Activated CD4-positive, alpha-beta memory T cell treated with anti-CD3 and anti-CD28 coated beads, Interleukin-2, amount 10 ng/mL, durations not matched to agents 7 days and 5 days (primary cell): ENCODE measurements around the gene TMCC2. TPM values are rescaled to one million over a fixed set of nuclear protein-coding genes. Genes with fewer than 3 reads are reported as not detected.
"Not testable (repeated sequence)": the region's sequence is repeated elsewhere in the genome, so short reads cannot be mapped to it uniquely, and the experiment has no call there.

Experiments
- CTCF ChIA-PET: fragments of 350-600 bp; sonication (Branson Sonifier 250); formaldehyde crosslinking; loops from one replicate; lab custom pipeline; 2021; ENCODE audit warnings: antibody characterized with exemption, inconsistent platforms; lab: Charles Lee
- POLR2A ChIA-PET: fragments of 350-600 bp; sonication (Branson Sonifier 250); formaldehyde crosslinking; loops from one replicate; lab custom pipeline; 2021; ENCODE audit warnings: antibody characterized with exemption; lab: Charles Lee
- DNase-seq: peaks from one replicate; pipeline ENCODE4 v3.0.0-alpha.2; 2020
- H3K27ac Mint-ChIP-seq: one replicate; pipeline ENCODE4 v1.8.0; 2021; ENCODE audit warnings: mild to moderate bottlenecking, mixed read lengths
- H3K27me3 Mint-ChIP-seq: one replicate; pipeline ENCODE4 v1.8.0; 2021; ENCODE audit warnings: mixed read lengths
- H3K36me3 Mint-ChIP-seq: one replicate; pipeline ENCODE4 v1.8.0; 2021; ENCODE audit warnings: low read depth, mixed read lengths
- H3K4me1 Mint-ChIP-seq: one replicate; pipeline ENCODE4 v1.8.0; 2021; ENCODE audit warnings: mixed read lengths
- H3K4me3 Mint-ChIP-seq: one replicate; pipeline ENCODE4 v1.8.0; 2021; ENCODE audit warnings: mild to moderate bottlenecking, mixed read lengths
- H3K9me3 Mint-ChIP-seq: one replicate; pipeline ENCODE4 v1.8.0; 2021; ENCODE audit warnings: mixed read lengths
- total RNA-seq, 2 experiments: library from RNA; stranded (reverse); gene quantifications; one replicate each; pipeline ENCODE4 v1.2.3, GENCODE V29; 2021

Gene TMCC2
- total RNA-seq, 2 experiments from 2014 or later, result 1.8 TPM

DNA sequence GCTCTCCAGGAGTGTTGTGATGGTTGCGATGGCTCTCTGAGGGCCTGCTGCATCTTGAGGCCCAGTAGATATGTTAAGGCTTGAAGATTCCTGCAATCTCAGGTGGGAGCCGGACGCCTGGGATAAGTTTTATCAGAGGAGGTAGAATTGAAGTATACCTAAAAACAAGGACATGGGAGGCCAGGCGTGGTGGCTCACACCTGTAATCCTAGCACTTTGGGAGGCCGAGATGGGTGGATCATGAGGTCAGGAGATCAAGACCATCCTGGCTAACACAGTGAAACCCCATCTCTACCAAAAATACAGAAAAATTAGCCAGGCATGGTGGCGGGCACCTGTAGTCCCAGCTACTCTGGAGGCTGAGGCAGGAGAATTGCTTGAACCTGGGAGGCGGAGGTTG is 6.2 kb downstream of the TMCC2 start:
- Mint-ChIP-seq H3K4me1 (peaks cover 42% of the 10 kb centered on the region), H3K27me3 (peaks cover 14% of the 10 kb centered on the region)
- H3K9me3 Mint-ChIP-seq, H3K4me3 Mint-ChIP-seq, H3K36me3 Mint-ChIP-seq, DNase-seq, H3K27ac Mint-ChIP-seq, CTCF ChIA-PET, POLR2A ChIA-PET: not testable (repeated sequence)

DNA sequence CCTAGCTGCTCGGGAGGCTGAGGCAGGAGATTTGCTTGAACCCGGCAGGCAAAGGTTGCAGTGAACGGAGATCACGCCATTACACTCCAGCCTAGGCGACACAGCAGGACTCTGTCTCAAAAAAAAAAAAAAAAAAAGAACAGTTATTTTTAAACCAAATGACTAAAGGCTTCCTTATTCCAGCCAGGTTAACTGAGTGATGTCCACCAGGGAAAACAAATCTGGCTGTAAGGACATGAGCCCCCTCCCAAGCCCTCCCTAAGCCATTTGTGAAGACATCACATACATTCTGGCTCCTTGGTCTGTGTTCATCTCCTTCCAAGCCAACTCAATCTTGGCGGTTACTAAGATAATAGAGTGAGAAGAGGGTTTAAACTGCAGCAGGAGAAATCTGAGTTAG is 8.2 kb downstream of the TMCC2 start:
- Mint-ChIP-seq H3K27ac (no peak overlapping the region), H3K36me3 (no peaks in the 10 kb centered on the region), H3K4me1 (peaks cover 31% of the 10 kb centered on the region), H3K4me3 (no peak overlapping the region), H3K27me3 (peaks cover 13% of the 10 kb centered on the region), H3K9me3 (no peaks in the 10 kb centered on the region)
- CTCF ChIA-PET, result interaction anchor here (0.9 kb wide), 1 partner anchor 20 kb away, joined by 3 read pairs; no protein-coding TSS in a partner anchor
- no peak for DNase-seq
- POLR2A ChIA-PET, result no interaction called here

GRCh38 chr1:205236526-205236925 is 8.8 kb downstream of the TMCC2 start:
- Mint-ChIP-seq H3K36me3 (no peaks in the 10 kb centered on the region), H3K27ac (no peak overlapping the region), H3K4me1 (peaks cover 28% of the 10 kb centered on the region), H3K9me3 (no peaks in the 10 kb centered on the region), H3K27me3 (peaks cover 13% of the 10 kb centered on the region), H3K4me3 (no peak overlapping the region)
- DNase-seq, result no peak
- ChIA-PET CTCF (interaction anchor here (0.9 kb wide), 1 partner anchor 19 kb away, joined by 3 read pairs; no protein-coding TSS in a partner anchor), POLR2A (no interaction called here)

- no peak for DNase-seq
- Mint-ChIP-seq H3K9me3 (no peaks in the 10 kb centered on the region), H3K4me3 (no peak overlapping the region), H3K27me3 (peaks cover 13% of the 10 kb centered on the region), H3K36me3 (no peaks in the 10 kb centered on the region), H3K27ac (no peak overlapping the region), H3K4me1 (peaks cover 24% of the 10 kb centered on the region)
- POLR2A ChIA-PET, result no interaction called here
- CTCF ChIA-PET, result interaction anchor here (0.9 to 3.5 kb wide), 3 partner anchors 19 to 42 kb away, joined by 3 to 14 read pairs (median 3); no protein-coding TSS in a partner anchor
These were observed 9.3 kb downstream of the TMCC2 start for GRCh38 chr1:205236951-205237475.

DNA sequence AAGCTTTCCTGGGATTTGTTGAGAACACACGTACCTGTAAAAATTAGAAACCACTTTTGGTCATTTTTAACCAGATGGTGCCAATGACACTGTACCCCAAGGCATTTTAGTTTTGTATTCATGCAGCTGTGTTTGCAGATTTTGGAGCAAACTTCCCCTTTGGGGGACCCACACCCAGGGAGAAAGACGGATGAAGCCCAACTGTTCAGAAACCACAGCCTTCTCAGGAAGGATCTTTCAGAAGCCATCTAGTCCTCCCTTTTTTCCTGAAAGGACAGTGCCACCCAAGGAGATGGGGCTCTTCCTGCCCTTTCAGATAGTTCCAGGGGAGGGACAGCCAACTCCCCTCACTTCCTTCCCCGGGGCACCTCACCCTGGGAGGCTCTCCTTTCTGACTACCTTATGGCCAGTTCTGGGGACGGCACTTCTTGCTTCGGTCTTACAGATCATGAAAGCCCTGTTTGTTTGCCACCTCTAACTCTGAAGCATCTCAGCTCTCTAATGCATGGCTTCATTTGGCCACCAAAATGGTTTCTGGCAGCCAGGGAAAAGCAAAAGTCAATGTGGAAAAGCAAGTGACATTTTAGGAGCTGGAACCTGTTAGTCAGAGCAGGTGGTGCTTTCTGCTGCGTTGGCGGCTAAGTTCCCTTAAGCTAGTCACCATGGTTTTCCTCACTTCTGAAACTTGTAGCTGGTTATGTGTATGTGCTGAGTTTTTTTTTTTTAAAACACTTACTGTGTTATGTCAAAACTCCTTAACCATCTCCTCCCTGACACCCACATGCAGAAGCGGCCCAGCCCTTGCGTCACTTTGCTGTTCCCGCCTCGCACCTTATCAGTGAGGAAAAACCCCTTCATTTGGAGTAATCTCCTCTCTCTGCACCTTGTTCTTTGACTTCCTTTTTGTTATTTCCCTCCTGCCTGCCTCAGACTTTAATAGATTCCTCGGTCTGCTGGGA is 10.1 kb downstream of the TMCC2 start:
- ChIA-PET POLR2A (interaction anchor here (1.1 kb wide), 1 partner anchor 8 kb away, joined by 5 read pairs; no protein-coding TSS in a partner anchor), CTCF (interaction anchor here (0.7 to 3.5 kb wide), 5 partner anchors 8 to 116 kb away, joined by 3 to 14 read pairs (median 4); no protein-coding TSS in a partner anchor)
- Mint-ChIP-seq H3K4me3 (no peak overlapping the region), H3K36me3 (no peaks in the 10 kb centered on the region), H3K27me3 (peaks cover 13% of the 10 kb centered on the region), H3K9me3 (no peaks in the 10 kb centered on the region), H3K27ac (no peak overlapping the region), H3K4me1 (peaks cover 20% of the 10 kb centered on the region)
- DNase-seq, result no peak

GRCh38 chr1:205239078-205239477 is 11.3 kb downstream of the TMCC2 start:
- Mint-ChIP-seq H3K4me3 (no peak overlapping the region), H3K27me3 (peaks cover 13% of the 10 kb centered on the region), H3K27ac (no peak overlapping the region), H3K4me1 (peaks cover 13% of the 10 kb centered on the region), H3K36me3 (no peaks in the 10 kb centered on the region), H3K9me3 (no peaks in the 10 kb centered on the region)
- ChIA-PET CTCF (interaction anchor here (1.5 to 3.5 kb wide), 4 partner anchors 9 to 115 kb away, joined by 3 to 14 read pairs (median 6); no protein-coding TSS in a partner anchor), POLR2A (interaction anchor here (1.0 to 1.2 kb wide), 3 partner anchors 9 to 29 kb away, joined by 3 to 5 read pairs (median 3); no protein-coding TSS in a partner anchor)
- DNase-seq, result no peak

DNA sequence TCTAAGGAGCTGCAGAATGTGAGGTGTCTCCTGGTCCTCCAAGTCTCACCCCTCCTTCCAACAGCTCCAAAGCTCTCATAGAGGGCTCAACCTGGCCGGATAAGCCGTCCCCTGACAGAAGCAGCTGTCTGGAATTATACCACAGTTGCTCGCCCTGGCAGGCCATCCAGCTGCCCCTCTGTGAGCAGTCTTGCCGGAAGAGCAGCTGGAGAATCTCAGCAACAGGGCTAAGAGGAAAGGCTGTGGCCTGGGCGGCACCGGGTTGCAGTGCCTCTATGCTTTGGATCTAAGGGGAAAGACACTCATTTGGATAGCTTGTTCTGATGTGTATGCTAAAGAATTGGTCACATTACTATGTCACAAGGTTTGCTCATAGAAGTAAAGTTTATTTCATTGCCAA is 12.4 kb downstream of the TMCC2 start:
- Mint-ChIP-seq H3K9me3 (no peaks in the 10 kb centered on the region), H3K4me3 (no peak overlapping the region), H3K27me3 (peaks cover 13% of the 10 kb centered on the region), H3K36me3 (no peaks in the 10 kb centered on the region), H3K4me1 (peaks cover 13% of the 10 kb centered on the region), H3K27ac (no peak overlapping the region)
- CTCF ChIA-PET, result interaction anchor here (1.1 to 3.5 kb wide), 5 partner anchors 10 to 249 kb away, joined by 3 to 14 read pairs (median 4); no protein-coding TSS in a partner anchor
- no peak for DNase-seq
- POLR2A ChIA-PET, result interaction anchor here (1.0 to 1.2 kb wide), 2 partner anchors 10 to 30 kb away, joined by 3 read pairs; no protein-coding TSS in a partner anchor

DNA sequence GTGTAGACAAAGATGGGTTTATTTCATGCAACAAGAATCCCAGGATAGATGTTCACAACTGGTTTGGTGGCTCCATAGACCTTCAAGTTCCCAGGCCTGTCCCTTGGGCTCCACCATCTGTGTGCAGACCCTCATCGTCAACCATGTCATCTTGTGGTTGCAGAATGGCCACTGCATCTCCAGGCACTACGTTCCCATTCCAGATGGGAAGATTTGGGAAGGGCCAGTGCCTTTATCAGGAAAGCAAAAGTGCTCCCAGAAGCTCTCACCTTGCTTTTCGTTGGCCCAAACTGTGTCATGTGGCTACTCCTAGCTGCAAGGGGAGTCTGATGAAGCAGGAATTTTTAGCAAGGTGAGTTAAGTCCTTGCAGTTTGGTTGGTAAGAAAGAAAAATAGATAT is 12.8 kb downstream of the TMCC2 start:
- POLR2A ChIA-PET, result interaction anchor here (1.2 kb wide), 1 partner anchor 11 kb away, joined by 3 read pairs; no protein-coding TSS in a partner anchor
- CTCF ChIA-PET, result interaction anchor here (1.1 to 3.5 kb wide), 5 partner anchors 11 to 249 kb away, joined by 3 to 14 read pairs (median 4); no protein-coding TSS in a partner anchor
- Mint-ChIP-seq H3K27me3 (peaks cover 13% of the 10 kb centered on the region), H3K9me3 (no peaks in the 10 kb centered on the region), H3K27ac (no peak overlapping the region), H3K4me3 (no peak overlapping the region), H3K4me1 (peaks cover 13% of the 10 kb centered on the region), H3K36me3 (no peaks in the 10 kb centered on the region)
- DNase-seq, result no peak

GRCh38 chr1:205241366-205242030 is 13.8 kb downstream of the TMCC2 start:
- POLR2A ChIA-PET, result no interaction called here
- no peaks in the 10 kb centered on the region for H3K36me3 Mint-ChIP-seq
- CTCF ChIA-PET, result interaction anchor here (0.5 to 2.1 kb wide), 3 partner anchors 12 to 188 kb away, joined by 3 to 7 read pairs (median 3); no protein-coding TSS in a partner anchor

DNA sequence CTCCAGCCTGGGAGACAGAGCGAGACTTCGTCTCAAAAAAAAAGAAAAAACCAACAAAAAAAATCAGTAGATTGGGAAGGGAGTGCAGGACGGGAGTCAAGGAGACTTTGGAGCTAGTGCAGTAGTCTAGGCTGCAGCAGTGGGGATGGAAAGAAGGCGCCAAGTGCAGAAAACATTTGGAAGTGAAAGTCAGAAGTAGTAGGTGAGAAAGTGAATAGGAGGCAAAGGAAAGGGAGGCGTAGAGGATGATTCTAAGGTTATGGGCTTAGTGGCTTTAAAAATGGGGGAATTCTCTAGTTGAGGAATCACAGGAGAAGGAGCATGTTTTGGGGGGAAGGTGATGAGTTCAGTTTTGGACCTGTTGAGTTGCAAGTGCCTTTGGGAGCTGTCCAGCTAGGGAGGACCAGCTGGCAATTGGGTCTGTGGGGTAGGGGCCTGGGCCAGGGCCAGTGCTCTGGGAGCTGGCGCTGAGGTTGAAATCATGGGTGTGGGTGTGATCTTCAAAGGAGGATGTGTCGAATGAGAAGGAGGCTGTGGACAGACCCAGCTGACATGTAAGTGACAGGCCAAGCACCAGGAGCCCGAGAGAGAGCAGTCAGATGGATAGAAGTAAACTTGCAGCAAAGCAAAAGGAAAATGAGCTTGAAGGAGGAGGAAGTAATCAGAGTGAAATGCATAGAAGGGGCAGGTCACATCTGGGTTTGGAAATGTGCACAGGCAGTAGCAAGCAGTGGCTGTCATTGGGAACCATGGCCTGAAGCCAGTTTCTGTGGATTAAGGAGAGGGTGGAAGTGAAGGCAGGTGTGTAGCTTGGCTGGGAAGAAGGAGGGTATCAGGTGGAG is 15.8 kb downstream of the TMCC2 start:
- DNase-seq, result no peak
- Mint-ChIP-seq H3K36me3 (no peaks in the 10 kb centered on the region), H3K27me3 (peaks cover 6% of the 10 kb centered on the region), H3K4me3 (no peak overlapping the region), H3K9me3 (no peaks in the 10 kb centered on the region), H3K27ac (no peak overlapping the region), H3K4me1 (peaks cover 24% of the 10 kb centered on the region)
- ChIA-PET CTCF (interaction anchor here (1.4 to 5.0 kb wide), 3 partner anchors 12 to 30 kb away, joined by 3 to 22 read pairs (median 12); no protein-coding TSS in a partner anchor), POLR2A (no interaction called here)

More at GRCh38 chr1:205241366-205242030, 13.8 kb downstream of the TMCC2 start:
- DNase-seq, result no peak
- Mint-ChIP-seq H3K4me3 (no peak overlapping the region), H3K4me1 (peaks cover 21% of the 10 kb centered on the region), H3K27me3 (peaks cover 18% of the 10 kb centered on the region), H3K27ac (no peak overlapping the region), H3K9me3 (no peaks in the 10 kb centered on the region)

DNA sequence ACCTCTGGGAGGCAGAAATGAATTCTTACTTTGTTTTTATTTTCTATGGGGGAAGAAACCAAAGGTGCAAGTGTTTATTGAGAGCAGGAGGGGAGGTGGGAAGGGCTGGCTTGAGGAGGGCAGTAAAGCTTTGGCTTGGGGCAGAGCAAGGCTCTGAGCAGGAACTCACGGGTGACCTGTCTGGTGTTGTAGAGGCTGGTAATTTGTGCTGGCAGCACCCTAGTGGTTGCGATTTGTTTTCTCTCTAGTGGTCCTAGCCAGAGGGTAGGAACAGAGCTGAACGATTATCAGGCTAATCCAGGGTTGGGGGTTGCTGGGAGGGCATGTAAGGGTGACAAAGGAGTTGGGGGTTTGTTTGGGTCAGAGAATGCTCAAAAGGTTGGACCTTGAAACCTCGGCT is 16.6 kb downstream of the TMCC2 start:
- POLR2A ChIA-PET, result no interaction called here
- H3K27ac Mint-ChIP-seq, result no peak overlapping the region
- no peaks in the 10 kb centered on the region for H3K36me3 Mint-ChIP-seq
- CTCF ChIA-PET, result interaction anchor here (1.4 to 5.0 kb wide), 3 partner anchors 12 to 29 kb away, joined by 3 to 22 read pairs (median 12); no protein-coding TSS in a partner anchor
- H3K27me3 Mint-ChIP-seq, result peaks cover 6% of the 10 kb centered on the region
- H3K4me1 Mint-ChIP-seq, result peaks cover 24% of the 10 kb centered on the region
- H3K9me3 Mint-ChIP-seq, result no peaks in the 10 kb centered on the region
- DNase-seq, result no peak
- H3K4me3 Mint-ChIP-seq, result no peak overlapping the region
